AG09309 (cell line): ENCODE data around the gene SLC16A3.

ENCODE experiments used
- DNase-seq: peaks from one replicate; pipeline ENCODE4 v3.0.0-alpha.2; 2010; ENCODE audit warnings: low read depth
- H3K4me3 ChIP-seq: 2 replicates; pipeline ENCODE4 v1.5.1; 2011; ENCODE audit warnings: mild to moderate bottlenecking, low read depth, low read length, moderate library complexity; ENCODE audit not compliant: control insufficient read depth
- CTCF ChIP-seq: IDR thresholded peaks from 2 replicates; pipeline ENCODE4 v1.5.1; 2011; ENCODE audit warnings: mild to moderate bottlenecking, low read depth, low read length, inconsistent platforms; ENCODE audit not compliant: insufficient read depth, control insufficient read depth; ENCODE audit errors: missing control alignments

The SLC16A3 gene

GRCh38 chr17:82241926-82242697 lies 13.3 kb downstream of the SLC16A3 start:
- DNase-seq, result no peak
- no peak for TF ChIP-seq CTCF
- no peak overlapping the region for H3K4me3 ChIP-seq

- H3K4me3 ChIP-seq, result no peak overlapping the region
- DNase-seq, result no peak
- TF ChIP-seq CTCF, result no peak
Observed at GRCh38 chr17:82242698-82242976, 13.8 kb downstream of the SLC16A3 start.

- no peak for TF ChIP-seq CTCF
- peak; percentile 58 for DNase-seq
Observed at GRCh38 chr17:82242977-82243647, 14.3 kb downstream of the SLC16A3 start.

GRCh38 chr17:82243648-82244412 lies 15.0 kb downstream of the SLC16A3 start:
- no peak for TF ChIP-seq CTCF

More at GRCh38 chr17:82242977-82243647, 14.3 kb downstream of the SLC16A3 start:
- H3K4me3 ChIP-seq, result no peak overlapping the region

GRCh38 chr17:82244413-82245133 lies 15.7 kb downstream of the SLC16A3 start:
- no peak for DNase-seq
- peak; percentile 66 for TF ChIP-seq CTCF
- no peak overlapping the region for H3K4me3 ChIP-seq

More at GRCh38 chr17:82243648-82244412, 15.0 kb downstream of the SLC16A3 start:
- no peak for DNase-seq
- no peak overlapping the region for H3K4me3 ChIP-seq

GRCh38 chr17:82245134-82246039 lies 16.5 kb downstream of the SLC16A3 start:
- TF ChIP-seq CTCF, result no peak
- no peak for DNase-seq
- no peak overlapping the region for H3K4me3 ChIP-seq
